Activated T-helper 1 cell treated with Interleukin-2 at 50 U/mL for 16 hours (primary cell): ENCODE measurements around the gene CHD3.
"Not testable (repeated sequence)": the region's sequence is repeated elsewhere in the genome, so short reads cannot be mapped to it uniquely, and the experiment has no call there.

Experiments used
- DNase-seq: peaks from one replicate; pipeline ENCODE4 v3.0.0-alpha.2; 2020; ENCODE audit warnings: low read depth

Gene CHD3

DNA sequence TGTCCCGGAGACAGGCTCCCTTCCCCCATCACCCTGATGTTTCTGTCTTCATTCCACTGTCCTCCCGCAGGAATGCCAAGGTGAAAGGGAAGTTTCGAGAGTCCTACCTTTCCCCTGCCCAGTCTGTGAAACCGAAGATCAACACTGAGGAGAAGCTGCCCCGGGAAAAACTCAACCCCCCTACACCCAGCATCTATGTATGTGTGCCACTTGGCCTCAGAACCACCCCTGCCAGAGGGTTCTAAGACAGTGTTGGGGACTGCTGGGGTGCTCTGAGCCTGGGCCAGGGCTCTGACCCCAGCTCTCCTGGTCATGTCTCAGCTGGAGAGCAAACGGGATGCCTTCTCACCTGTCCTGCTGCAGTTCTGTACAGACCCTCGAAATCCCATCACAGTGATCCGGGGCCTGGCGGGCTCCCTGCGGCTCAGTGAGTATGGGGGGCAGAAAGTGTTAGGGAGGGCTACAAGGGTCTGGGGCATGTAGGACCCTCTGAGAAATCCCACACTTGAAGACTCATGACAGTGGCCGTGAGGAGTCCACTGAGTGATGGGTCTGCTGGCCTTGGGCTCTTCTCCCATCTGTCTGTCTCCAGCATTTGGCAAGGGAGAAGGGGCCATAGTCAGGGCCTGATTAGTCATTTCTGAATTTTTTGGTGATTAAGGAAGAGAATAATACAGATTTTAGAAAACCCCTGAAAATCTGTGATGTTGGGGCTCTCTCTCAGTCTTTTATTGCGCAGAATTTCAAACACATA lies 38.7 kb upstream of the CHD3 start:
- no peak for DNase-seq

DNA sequence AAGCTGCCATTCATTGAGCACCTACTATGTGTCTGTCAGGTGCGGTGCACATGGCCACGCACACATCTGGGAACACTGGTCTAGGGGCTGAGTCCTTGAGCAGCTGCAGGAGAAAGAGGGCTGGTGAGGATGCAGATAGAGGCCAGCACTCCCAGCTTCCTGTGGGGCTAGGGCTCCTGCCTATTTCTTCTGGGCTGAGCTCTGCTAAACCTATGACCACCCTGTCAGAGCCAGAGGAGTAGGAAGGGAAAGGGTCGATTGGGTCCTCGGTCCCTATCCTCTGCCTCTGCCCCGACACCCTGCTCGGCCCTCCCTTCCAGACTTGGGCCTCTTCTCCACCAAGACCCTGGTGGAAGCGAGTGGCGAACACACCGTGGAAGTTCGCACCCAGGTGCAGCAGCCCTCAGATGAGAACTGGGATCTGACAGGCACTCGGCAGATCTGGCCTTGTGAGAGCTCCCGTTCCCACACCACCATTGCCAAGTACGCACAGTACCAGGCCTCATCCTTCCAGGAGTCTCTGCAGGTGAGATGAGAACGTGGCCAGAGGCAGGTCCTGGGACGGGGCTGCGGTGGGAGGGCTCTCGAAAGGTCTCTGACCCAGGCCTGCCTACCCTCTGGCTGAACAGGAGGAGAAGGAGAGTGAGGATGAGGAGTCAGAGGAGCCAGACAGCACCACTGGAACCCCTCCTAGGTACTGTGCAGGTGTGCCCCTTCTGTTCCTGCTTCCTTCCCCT lies 37.7 kb upstream of the CHD3 start:
- no peak for DNase-seq

DNA sequence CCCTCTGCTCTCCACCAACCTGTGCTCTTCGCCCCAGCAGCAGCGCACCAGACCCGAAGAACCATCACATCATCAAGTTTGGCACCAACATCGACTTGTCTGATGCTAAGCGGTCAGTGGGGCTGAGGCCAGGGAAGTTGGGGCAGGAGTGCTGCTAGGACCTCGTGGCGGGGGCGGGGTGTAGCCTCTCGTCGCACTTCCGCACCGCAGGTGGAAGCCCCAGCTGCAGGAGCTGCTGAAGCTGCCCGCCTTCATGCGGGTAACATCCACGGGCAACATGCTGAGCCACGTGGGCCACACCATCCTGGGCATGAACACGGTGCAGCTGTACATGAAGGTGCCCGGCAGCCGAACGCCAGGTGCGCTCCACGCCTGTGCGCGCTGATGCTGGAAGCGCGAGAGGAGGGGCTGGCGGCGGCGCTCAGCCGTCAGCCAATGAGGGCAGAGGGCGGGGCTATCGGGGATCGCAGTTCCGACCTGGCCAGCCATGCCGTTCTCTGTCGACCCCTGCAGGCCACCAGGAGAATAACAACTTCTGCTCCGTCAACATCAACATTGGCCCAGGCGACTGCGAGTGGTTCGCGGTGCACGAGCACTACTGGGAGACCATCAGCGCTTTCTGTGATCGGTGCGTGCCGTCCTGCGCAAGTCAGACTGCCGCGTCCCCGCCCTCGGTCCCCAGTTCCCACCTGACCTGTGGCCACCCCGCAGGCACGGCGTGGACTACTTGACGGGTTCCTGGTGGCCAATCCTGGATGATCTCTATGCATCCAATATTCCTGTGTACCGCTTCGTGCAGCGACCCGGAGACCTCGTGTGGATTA lies 36.9 kb upstream of the CHD3 start:
- DNase-seq = peak; percentile 90

DNA sequence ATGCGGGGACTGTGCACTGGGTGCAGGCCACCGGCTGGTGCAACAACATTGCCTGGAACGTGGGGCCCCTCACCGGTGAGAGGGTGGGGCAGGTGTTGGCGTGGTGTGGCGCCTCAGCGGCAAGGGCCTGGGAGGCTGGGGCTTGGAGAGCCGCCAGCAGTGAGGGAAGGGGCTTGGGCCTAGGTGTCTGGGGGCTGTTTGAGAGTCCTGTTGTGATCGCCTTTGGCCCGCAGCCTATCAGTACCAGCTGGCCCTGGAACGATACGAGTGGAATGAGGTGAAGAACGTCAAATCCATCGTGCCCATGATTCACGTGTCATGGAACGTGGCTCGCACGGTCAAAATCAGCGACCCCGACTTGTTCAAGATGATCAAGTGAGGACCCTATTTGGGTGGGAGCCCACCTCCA lies 36.3 kb upstream of the CHD3 start:
- DNase-seq = no peak

DNA sequence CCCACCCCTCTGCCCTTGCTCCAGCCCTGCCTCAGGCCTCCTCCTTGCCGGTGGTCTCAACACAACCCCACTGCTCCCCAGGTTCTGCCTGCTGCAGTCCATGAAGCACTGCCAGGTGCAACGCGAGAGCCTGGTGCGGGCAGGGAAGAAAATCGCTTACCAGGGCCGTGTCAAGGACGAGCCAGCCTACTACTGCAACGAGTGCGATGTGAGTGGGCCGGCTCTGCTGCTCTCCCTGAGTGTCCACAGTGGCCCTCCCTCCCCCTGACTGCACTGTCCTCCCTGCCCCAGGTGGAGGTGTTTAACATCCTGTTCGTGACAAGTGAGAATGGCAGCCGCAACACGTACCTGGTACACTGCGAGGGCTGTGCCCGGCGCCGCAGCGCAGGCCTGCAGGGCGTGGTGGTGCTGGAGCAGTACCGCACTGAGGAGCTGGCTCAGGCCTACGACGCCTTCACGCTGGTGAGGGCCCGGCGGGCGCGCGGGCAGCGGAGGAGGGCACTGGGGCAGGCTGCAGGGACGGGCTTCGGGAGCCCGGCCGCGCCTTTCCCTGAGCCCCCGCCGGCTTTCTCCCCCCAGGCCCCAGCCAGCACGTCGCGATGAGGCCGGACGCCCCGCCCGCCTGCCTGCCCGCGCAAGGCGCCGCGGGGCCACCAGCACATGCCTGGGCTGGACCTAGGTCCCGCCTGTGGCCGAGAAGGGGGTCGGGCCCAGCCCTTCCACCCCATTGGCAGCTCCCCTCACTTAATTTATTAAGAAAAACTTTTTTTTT lies 35.5 kb upstream of the CHD3 start:
- no peak for DNase-seq

DNA sequence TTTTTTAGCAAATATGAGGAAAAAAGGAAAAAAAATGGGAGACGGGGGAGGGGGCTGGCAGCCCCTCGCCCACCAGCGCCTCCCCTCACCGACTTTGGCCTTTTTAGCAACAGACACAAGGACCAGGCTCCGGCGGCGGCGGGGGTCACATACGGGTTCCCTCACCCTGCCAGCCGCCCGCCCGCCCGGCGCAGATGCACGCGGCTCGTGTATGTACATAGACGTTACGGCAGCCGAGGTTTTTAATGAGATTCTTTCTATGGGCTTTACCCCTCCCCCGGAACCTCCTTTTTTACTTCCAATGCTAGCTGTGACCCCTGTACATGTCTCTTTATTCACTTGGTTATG lies 34.9 kb upstream of the CHD3 start:
- DNase-seq = no peak

DNA sequence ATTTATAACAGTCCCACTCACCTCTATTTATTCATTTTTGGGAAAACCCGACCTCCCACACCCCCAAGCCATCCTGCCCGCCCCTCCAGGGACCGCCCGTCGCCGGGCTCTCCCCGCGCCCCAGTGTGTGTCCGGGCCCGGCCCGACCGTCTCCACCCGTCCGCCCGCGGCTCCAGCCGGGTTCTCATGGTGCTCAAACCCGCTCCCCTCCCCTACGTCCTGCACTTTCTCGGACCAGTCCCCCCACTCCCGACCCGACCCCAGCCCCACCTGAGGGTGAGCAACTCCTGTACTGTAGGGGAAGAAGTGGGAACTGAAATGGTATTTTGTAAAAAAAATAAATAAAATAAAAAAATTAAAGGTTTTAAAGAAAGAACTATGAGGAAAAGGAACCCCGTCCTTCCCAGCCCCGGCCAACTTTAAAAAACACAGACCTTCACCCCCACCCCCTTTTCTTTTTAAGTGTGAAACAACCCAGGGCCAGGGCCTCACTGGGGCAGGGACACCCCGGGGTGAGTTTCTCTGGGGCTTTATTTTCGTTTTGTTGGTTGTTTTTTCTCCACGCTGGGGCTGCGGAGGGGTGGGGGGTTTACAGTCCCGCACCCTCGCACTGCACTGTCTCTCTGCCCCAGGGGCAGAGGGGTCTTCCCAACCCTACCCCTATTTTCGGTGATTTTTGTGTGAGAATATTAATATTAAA lies 34.4 kb upstream of the CHD3 start:
- no peak for DNase-seq

DNA sequence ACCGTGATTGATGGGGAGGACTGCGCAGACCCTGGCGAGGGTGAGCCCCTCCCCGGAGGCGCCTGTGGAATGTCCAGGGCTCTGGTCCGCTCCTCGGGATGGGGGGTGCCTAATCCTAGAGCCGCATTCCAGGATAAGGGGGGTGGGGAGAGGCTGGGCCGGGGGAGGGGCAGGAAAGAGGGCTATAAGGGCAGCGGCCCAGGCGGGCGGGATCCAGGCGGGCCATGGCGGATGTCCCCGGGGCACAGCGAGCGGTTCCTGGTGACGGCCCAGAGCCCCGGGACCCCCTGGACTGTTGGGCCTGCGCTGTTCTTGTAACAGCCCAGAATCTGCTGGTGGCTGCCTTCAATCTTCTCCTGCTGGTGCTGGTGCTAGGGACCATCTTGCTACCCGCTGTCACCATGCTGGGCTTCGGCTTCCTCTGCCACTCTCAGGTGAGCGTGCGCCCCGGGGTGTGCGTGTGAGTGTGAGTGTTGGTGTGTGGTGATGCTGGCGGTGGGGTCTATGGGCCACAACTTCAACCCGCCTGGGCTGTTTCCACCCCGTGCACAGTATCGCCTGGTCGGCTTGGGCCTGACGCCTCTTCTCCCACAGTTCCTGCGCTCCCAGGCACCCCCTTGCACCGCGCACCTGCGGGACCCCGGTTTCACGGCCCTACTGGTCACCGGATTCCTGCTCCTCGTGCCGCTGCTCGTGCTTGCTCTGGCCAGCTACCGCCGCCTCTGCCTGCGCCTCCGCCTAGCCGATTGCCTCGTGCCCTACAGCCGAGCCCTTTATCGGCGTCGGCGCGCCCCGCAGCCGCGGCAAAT lies 33.5 kb upstream of the CHD3 start, which contains the start of gene TMEM88:
TSS of gene TMEM88 (plus strand) at position 216 of the 809 bp plus-strand sequence. CDS start at position 225, 9 bp downstream.
- DNase-seq = no peak

DNA sequence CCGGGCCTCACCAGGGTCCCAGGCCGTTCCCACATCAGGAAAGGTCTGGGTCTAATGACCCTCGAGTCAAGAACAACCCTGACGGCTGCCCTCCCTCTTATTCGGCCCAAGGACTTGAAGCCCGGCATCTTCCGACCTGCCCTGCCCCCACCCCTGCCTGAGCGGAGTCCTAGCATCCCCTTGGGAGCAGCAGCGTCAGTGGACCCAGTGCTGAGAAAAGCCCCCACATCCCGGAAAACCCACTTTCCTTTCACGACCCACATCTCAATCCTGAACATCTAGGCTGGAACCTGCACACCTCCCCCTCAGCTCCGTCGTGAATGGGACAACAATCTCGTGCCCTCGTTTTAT lies 33.0 kb upstream of the CHD3 start:
- DNase-seq = no peak

DNA sequence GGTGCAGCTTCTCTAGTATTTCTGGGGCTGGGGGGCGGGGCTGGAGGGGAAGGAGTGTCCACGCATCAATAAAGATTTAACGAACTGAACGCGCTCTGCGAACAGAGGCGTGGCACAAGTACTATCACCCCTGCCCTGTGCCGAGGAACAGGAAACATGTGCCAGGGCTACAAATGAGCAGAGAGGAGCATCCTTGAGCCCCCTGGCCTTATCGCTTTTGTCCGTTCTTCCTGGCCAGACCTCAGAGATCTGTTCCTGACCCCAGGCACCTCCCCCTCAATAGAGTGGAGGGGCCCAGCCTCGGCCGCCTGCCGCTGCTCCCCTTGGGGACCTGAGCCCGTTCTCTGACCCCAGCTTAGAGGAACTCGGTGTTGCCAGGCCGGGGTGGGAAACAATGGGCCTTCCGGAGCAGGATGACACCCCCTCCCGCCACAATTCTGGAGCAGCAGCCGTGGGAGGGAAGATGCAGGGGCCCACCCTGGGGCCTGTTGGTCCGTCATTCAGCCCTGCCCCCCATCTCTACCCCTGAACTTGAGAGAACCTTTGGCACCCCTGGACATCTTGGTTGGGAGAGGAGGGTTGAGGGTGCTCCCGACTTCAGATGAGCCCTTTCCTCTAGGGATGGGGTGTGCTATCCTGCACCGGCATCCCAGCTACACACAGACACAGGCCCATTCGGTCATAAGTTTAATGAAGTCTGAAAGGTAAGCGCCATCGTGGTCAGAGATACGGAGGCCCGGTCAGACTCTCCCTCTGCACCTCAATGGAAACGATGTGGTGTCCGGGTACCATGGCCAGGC lies 32.4 kb upstream of the CHD3 start:
- no peak for DNase-seq

DNA sequence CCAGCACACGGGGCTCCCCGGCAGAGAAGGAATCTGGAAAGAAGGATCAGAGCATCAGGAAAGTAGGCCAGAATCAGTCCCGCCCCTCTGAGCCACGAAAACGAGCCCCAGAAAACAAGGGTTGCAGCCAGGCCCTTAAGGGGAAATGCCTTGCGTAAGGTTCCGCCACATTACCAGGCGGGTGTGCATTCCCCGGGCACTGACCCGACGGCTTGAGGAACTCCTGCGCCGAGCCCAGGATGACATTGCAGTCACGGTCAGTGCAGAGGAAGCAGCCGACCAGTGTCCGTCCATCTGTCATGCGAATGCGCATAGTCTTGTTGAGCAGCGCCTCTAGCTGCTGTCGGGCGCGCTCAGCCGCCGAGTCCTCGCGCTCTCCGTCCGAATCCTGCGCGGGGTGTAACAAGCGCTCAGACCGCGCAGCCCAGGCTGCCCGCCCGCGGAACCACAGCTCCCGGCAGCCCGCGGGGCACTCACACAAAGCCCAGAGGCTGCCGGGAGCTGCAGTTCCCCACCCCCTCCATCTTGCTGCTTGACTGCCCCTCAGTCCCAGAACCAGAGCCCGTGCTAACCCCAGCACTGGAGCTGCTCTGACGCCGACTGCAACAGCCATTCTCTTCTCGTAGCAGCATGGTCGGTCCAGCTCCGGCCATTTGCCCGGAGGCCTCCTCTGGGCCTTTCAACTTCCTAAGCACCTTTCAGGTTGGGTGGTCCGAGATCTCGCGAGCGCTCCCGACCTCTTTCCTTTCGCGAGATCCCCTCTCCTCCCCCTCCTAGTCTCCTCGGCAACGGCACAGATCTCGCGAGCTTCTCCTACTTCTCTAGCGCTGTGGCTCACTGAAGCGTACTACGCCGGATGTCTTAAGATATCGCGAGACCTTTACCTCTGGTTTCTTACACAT lies 31.5 kb upstream of the CHD3 start, which contains the start of gene NAA38:
TSS of gene NAA38 (minus strand) at position 749 of the 902 bp plus-strand sequence. CDS start at position 653, 96 bp downstream.
- peak; percentile 85 for DNase-seq

DNA sequence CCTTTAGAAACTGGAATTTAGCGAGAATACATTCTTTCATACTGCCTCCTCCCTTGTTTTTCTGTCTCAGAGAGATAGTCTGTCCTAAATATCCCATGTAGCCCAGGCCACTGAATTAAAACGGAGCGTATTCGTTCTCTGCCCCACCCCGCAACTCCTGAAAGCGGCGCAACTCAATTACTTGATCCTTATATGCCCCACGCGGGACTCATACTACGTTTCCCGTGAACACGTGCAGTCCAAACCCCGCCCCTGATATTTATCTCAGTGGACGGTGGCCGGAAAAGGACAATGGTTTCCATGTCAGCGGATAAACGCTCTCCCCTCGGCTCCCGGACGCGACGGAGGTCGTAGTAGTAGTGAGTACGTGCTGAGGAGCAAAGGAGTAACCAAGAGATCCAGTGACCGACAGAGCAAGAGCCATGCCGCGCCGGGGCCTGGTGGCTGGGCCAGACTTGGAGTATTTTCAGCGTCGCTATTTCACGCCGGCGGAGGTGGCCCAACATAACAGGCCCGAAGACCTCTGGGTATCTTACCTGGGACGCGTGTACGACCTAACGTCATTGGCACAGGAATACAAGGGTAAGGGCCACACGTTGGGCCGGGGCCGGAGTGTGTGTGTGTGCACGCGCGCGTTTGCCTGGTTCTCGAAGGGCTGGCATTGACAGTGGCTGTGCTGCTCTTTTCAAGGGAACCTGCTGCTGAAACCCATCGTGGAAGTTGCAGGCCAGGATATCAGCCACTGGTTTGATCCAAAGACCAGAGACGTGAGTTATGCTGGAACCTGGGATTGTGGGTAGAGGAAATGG lies 30.7 kb upstream of the CHD3 start, which contains the start of gene CYB5D1:
TSS of gene CYB5D1 (plus strand) at position 291 of the 809 bp plus-strand sequence. CDS start at position 423, 132 bp downstream.
- peak; percentile 73 for DNase-seq

DNA sequence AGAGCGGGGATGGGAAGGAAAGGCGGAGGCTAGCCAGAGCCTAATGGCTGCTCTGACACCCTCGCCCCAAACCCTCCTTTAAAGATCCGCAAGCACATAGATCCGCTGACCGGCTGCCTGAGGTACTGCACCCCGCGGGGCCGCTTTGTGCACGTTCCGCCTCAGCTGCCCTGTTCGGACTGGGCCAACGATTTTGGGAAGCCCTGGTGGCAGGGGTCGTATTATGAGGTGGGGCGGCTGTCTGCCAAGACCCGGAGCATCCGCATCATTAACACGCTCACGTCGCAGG lies 30.1 kb upstream of the CHD3 start:
- no peak for DNase-seq

DNA sequence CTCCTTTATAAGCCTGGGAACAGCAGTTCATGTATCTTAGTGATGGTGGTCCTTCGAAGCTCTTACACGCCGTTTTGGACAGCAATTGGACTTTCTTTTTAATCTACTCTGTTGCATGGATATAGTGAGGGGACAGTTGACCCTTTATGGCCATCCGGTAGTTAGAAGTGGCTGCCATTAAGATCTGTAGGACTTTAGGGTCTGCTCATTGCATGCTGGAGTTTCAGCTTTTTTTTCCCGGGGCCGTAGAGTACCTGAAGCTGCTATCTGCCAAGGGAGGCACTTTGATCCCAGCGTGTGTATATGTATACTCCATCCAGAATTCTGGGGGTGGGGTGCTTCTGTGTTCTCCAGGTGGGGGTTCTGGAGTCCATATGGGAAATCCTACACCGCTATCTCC lies 29.6 kb upstream of the CHD3 start:
- DNase-seq = no peak

DNA sequence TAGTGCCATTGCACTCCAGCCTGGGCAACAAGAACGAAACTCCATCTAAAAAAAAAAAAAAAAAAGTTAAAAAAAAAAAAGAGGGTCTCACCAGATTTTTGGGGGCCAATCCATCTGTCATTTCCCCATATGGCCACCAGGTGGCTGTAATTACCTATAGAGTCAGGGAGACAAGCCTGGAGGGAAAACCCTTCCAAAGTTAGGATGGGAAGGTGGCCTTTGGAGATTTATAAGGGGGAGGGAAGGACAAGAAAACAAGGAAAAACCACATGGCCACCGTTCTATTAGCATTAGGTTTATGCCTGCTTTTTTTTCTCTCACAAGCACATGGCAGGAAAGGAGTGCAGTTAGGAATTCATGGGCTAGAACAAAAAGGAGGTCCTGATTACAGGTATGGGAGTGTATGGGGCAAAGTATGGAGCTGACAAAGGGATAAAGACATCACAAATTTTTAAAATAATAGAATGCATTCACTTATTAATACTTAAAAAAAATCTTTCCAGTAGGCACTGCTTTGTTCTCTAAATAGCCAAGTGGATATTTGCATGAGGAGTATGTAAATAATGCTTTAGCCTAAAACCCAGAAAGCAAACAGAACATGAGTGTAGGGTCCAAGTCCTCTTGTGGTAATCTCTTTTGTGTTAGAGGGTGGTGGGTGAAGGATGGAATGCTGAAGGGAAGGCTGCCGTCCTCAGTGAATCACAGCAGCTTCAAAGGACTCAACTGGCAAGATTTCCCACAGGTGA lies 25.7 kb upstream of the CHD3 start:
- no peak for DNase-seq

DNA sequence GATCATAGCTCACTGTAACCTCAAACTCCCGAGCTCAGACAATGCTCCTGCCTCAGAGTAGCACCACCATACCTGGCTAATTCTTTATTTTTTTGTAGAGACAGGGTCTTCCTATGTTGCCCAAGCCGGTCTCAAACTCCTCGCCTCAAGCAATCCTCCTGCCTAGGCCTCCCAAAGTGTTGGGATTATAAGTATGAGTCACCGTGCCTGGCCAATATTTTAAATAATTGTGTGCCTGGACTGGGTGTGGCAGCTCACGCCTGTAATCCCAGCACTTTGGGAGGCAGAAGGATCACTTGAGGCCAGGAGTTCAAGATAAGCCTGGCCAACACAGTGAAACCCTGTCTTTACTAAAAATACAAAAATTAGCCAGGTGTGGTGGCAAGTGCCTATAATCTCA lies 24.2 kb upstream of the CHD3 start:
- not testable (repeated sequence) for DNase-seq
